Mesenchymal stem cell (in vitro differentiated cells and primary cell): ENCODE results near the gene OR2T10. TPM values are rescaled to one million over a fixed set of nuclear protein-coding genes. Genes with fewer than 3 reads are reported as not detected.
"Not testable (repeated sequence)": the region's sequence is repeated elsewhere in the genome, so short reads cannot be mapped to it uniquely, and the experiment has no call there.

Source experiments
- DNase-seq: peaks from one replicate; pipeline ENCODE4 v3.0.0-alpha.2; 2013
- H2AFZ ChIP-seq: one replicate; pipeline ENCODE4 v1.6.1; 2013; ENCODE audit warnings: low read depth, mild to moderate bottlenecking, control low read depth, inconsistent platforms, low read length, moderate library complexity
- H2AK5ac ChIP-seq: 2 replicates; pipeline ENCODE4 v1.6.1; 2013; ENCODE audit warnings: low read length, moderate library complexity, mild to moderate bottlenecking, inconsistent platforms; ENCODE audit not compliant: severe bottlenecking
- H2BK120ac ChIP-seq: one replicate; pipeline ENCODE4 v1.6.1; 2013; ENCODE audit warnings: low read depth, mild to moderate bottlenecking, inconsistent platforms, low read length, moderate library complexity
- H2BK12ac ChIP-seq, 2 experiments: one replicate each; pipeline ENCODE4 v1.6.1; 2013; ENCODE audit warnings: inconsistent platforms in 2 of 2, low read length in 2 of 2, mild to moderate bottlenecking in 2 of 2, moderate library complexity in 2 of 2, control low read depth in 1 of 2
- H2BK15ac ChIP-seq: one replicate; pipeline ENCODE4 v1.6.1; 2013; ENCODE audit warnings: mild to moderate bottlenecking, low read depth, inconsistent platforms; ENCODE audit not compliant: poor library complexity, severe bottlenecking
- H2BK5ac ChIP-seq: 2 replicates; pipeline ENCODE4 v1.6.1; 2013; ENCODE audit warnings: low read depth, mild to moderate bottlenecking, low read length, control low read depth, inconsistent platforms; ENCODE audit not compliant: poor library complexity, severe bottlenecking
- H3K14ac ChIP-seq, 2 experiments: one replicate each; pipeline ENCODE4 v1.6.1; 2013; ENCODE audit warnings: inconsistent platforms in 2 of 2, low read length in 2 of 2, control low read depth in 1 of 2, mild to moderate bottlenecking in 1 of 2, moderate library complexity in 1 of 2
- H3K18ac ChIP-seq, 2 experiments: one replicate each; pipeline ENCODE4 v1.6.1; 2013; ENCODE audit warnings: inconsistent platforms in 2 of 2, low read length in 2 of 2, control low read depth in 1 of 2, low read depth in 1 of 2, mild to moderate bottlenecking in 1 of 2
- H3K23ac ChIP-seq, 2 experiments: one replicate each; pipeline ENCODE4 v1.6.1; 2013; ENCODE audit warnings: inconsistent platforms in 2 of 2, low read length in 2 of 2, mild to moderate bottlenecking in 2 of 2, moderate library complexity in 2 of 2, control low read depth in 1 of 2
- H3K27ac ChIP-seq: 2 replicates; pipeline ENCODE4 v1.5.1; 2013; ENCODE audit warnings: mild to moderate bottlenecking, moderate library complexity, low read length, control low read depth, inconsistent platforms; ENCODE audit not compliant: poor library complexity, severe bottlenecking
- H3K27me3 ChIP-seq, 2 experiments: 2 replicates each; pipeline versions ENCODE4 v1.6.1 to v1.7.0; 2013; ENCODE audit warnings: low read length in 2 of 2, mild to moderate bottlenecking in 2 of 2, moderate library complexity in 2 of 2, control low read depth in 1 of 2, inconsistent platforms in 1 of 2; ENCODE audit not compliant: control insufficient read depth in 1 of 2, insufficient read depth in 1 of 2
- H3K36me3 ChIP-seq, 2 experiments: 2 replicates each; pipeline versions ENCODE4 v1.6.1 to v1.7.0; 2013; ENCODE audit warnings: low read length in 2 of 2, control low read depth in 1 of 2, inconsistent platforms in 1 of 2, low read depth in 1 of 2, mild to moderate bottlenecking in 1 of 2; ENCODE audit not compliant: insufficient read depth in 2 of 2, control insufficient read depth in 1 of 2
- H3K4ac ChIP-seq, 2 experiments: one replicate each; pipeline ENCODE4 v1.6.1; 2013; ENCODE audit warnings: inconsistent platforms in 2 of 2, low read length in 2 of 2, mild to moderate bottlenecking in 2 of 2, moderate library complexity in 2 of 2, control low read depth in 1 of 2, low read depth in 1 of 2
- H3K4me1 ChIP-seq: 2 replicates; pipeline ENCODE4 v1.6.1; 2013; ENCODE audit warnings: low read depth, low read length, control low read depth; ENCODE audit not compliant: control insufficient read depth, insufficient read depth
- H3K4me2 ChIP-seq: 2 replicates; pipeline ENCODE4 v1.6.1; 2013; ENCODE audit warnings: low read length, mild to moderate bottlenecking, inconsistent platforms; ENCODE audit not compliant: poor library complexity, severe bottlenecking
- H3K4me3 ChIP-seq, 2 experiments: 2 replicates each; pipeline versions ENCODE4 v1.5.1 to v1.7.0; 2013; ENCODE audit warnings: low read length in 2 of 2, mild to moderate bottlenecking in 2 of 2, control low read depth in 1 of 2, low read depth in 1 of 2; ENCODE audit not compliant: insufficient read depth in 1 of 2
- H3K79me1 ChIP-seq: replicated peaks from 2 replicates; pipeline ENCODE4 v1.6.1; 2013; ENCODE audit warnings: mild to moderate bottlenecking, control low read depth, low read length, inconsistent platforms; ENCODE audit not compliant: poor library complexity, severe bottlenecking
- H3K9ac ChIP-seq: 2 replicates; pipeline ENCODE4 v1.7.0; 2013; ENCODE audit warnings: mild to moderate bottlenecking, low read length, moderate library complexity
- H3K9me3 ChIP-seq: 2 replicates; pipeline ENCODE4 v1.7.0; 2013; ENCODE audit warnings: mild to moderate bottlenecking, low read length; ENCODE audit not compliant: control insufficient read depth
- H4K8ac ChIP-seq: one replicate; pipeline ENCODE4 v1.6.1; 2013; ENCODE audit warnings: inconsistent platforms, mild to moderate bottlenecking, low read length, moderate library complexity
- H4K91ac ChIP-seq: one replicate; pipeline ENCODE4 v1.6.1; 2013; ENCODE audit warnings: mild to moderate bottlenecking, low read length, inconsistent platforms
- WGBS: methylation state at CpG from one replicate; pipeline ENCODE4 v1.1.7; 2013; ENCODE audit warnings: mixed read lengths; 5-methylcytosine and 5-hydroxymethylcytosine counted together
- small RNA-seq: library from polyadenylated mRNA; stranded (forward); fragments of <200 nt; extraction: miRNeasy Mini kit (QIAGEN cat#:217004); gene quantifications from one replicate; pipeline ENCODE3, GENCODE V24; 2013; ENCODE audit warnings: low read depth

OR2T10 gene

GRCh38 chr1:248547383-248547782 lies 50.1 kb downstream of the OR2T10 start:
- H3K9ac ChIP-seq, H3K27me3 ChIP-seq, H3K79me1 ChIP-seq, H3K23ac ChIP-seq, H4K8ac ChIP-seq, H3K4me1 ChIP-seq, H4K91ac ChIP-seq, H3K27ac ChIP-seq, H2AK5ac ChIP-seq, H2AFZ ChIP-seq, H3K18ac ChIP-seq, H3K4me2 ChIP-seq, H2BK5ac ChIP-seq, H3K36me3 ChIP-seq, H3K9me3 ChIP-seq, H2BK15ac ChIP-seq, H3K14ac ChIP-seq, H2BK12ac ChIP-seq, H3K4ac ChIP-seq, H2BK120ac ChIP-seq, H3K4me3 ChIP-seq, DNase-seq: not testable (repeated sequence)
- WGBS: no CpG with 5 or more reads among the region's 2 CpGs

Small RNA genes within 50 kb of the gene (small RNA-seq; reads per million reads assigned to genes)
- gene RF00019: not detected
